Measurements from ENCODE around the gene CTSC. TPM values are rescaled to one million over a fixed set of nuclear protein-coding genes. Genes with fewer than 3 reads are reported as not detected.

The CTSC gene
- total and polyA plus RNA-seq, 9 of the 15 experiments (the other 6 are each of a cell fraction or from before 2014, with no cell fraction given): 113 to 403 (median 187) TPM

DNA sequence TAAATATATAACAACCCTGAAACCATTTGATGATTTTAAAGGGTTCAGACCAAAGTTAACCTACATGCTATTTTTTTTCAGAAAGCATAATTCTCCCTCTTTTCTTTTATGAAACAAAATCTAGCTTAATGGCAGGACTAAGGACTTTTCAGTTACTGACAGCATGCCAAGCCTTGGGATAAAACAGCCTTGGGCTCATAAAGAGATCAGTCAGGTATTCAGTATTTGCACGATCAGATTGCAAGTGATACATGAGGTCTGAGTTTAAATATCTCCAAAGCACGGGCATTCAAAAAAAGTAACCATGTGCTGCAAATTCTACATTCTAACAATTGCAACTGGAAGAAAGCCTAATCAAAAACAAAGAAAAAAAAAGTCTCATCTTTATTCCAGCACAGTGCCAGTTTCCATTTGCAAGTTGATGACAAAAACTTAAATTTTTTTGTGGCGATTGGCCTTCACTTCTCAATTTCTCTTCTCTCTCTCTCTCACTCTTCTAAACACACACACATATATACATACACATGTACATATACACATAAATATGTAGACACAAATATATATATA lies 60.1 kb downstream of the CTSC start (continued):
- TF ChIP-seq ETV6 (IDR thresholded peaks at IDR 0.05; ENCODE audit: borderline replicate concordance in 1 of 2, low read depth in 2 of 2, low read length in 1 of 2) (no peak), ETV6 (CRISPR knock-in tag; IDR thresholded peaks at IDR 0.05; ENCODE audit: borderline replicate concordance) (no peak), ZNF316 (IDR thresholded peaks at IDR 0.05) (no peak)

DNA sequence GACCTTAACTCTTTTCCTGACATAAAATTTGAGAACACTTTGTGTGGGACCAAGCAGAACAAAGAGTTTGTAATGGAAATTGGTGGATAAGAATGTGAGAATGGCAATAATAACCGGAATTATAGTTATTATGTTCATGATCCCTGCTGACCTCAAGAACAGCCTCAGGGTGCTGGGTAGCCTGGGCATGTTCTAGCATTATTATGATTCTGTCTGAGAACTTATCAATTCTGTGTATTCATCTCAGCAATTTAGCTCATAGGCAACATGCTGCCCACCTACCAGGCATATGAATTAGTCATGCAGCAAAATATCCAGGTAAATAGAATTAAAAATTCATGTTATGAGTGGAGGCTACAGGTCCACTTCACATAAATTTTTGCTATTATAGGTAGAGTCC lies 61.9 kb downstream of the CTSC start:
- no peak overlapping the region for H3K9ac ChIP-seq (ENCODE audit: insufficient read depth in 1 of 2, low read depth in 2 of 2, low read length in 2 of 2)
- no TSS peak for BruUV-seq (replicated peaks)
- ChIA-PET CTCF (ENCODE audit: low intra/inter-chr PET ratio) (no interaction called here), POLR2A (no interaction called here)
- H3K79me2 ChIP-seq (ENCODE audit: control insufficient read depth, insufficient read depth, low read length): no peaks in the 10 kb centered on the region
- no peak overlapping the region for H3K4me3 ChIP-seq
- no peaks in the 10 kb centered on the region for H3K27me3 ChIP-seq (ENCODE audit: control insufficient read depth in 2 of 2, insufficient read depth in 2 of 2, low read length in 2 of 2)
- peaks cover 6% of the 10 kb centered on the region for H3K36me3 ChIP-seq (ENCODE audit: control insufficient read depth, insufficient read depth, low read length)
- no peak overlapping the region for H3K4me2 ChIP-seq (ENCODE audit: insufficient read depth, low read length)
- 55% methylated on average over 1 of the region's 1 CpG for WGBS (ENCODE audit: insufficient coverage, low coverage, missing lambda C conversion rate)
- DNase-seq (ENCODE audit: extremely low read depth in 1 of 4, low spot score in 3 of 4) (no peak), FAIRE-seq (no peak), ATAC-seq (no peak)
- H3K9me1 ChIP-seq (ENCODE audit: control insufficient read depth, insufficient read depth, low read length): no peaks in the 10 kb centered on the region
- H4K20me1 ChIP-seq (replicated peaks; ENCODE audit: control insufficient read depth, insufficient read depth, low read length): no peaks in the 10 kb centered on the region
- in situ Hi-C loops (cut with MboI): no loop called here
- no peaks in the 10 kb centered on the region for H3K4me1 ChIP-seq (replicated peaks in 1 of 2; ENCODE audit: control insufficient read depth in 2 of 2, insufficient read depth in 2 of 2, low read length in 2 of 2)
- H2AFZ ChIP-seq (ENCODE audit: low read depth, low read length): no peak overlapping the region
- H3K9me3 ChIP-seq (replicated peaks; ENCODE audit: control insufficient read depth, insufficient read depth, low read depth, low read length): no peaks in the 10 kb centered on the region
- no peak overlapping the region for H3K27ac ChIP-seq (ENCODE audit: extremely low read depth, low read depth, low read length)
- intact Hi-C loops (cut with micrococcal nuclease): no loop called here
- TF ChIP-seq, protein P1, sequence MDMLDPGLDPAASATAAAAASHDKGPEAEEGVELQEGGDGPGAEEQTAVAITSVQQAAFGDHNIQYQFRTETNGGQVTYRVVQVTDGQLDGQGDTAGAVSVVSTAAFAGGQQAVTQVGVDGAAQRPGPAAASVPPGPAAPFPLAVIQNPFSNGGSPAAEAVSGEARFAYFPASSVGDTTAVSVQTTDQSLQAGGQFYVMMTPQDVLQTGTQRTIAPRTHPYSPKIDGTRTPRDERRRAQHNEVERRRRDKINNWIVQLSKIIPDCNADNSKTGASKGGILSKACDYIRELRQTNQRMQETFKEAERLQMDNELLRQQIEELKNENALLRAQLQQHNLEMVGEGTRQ (CRISPR knock-in tag; IDR thresholded peaks at IDR 0.05): no peak
- TF ChIP-seq ZBED1 (IDR thresholded peaks at IDR 0.05) (no peak), KAT2B (IDR thresholded peaks at IDR 0.05; ENCODE audit: low read depth, low read length) (no peak), MCM5 (IDR thresholded peaks at IDR 0.05; ENCODE audit: low read depth) (no peak), NCOA4 (IDR thresholded peaks at IDR 0.05; ENCODE audit: partially characterized antibody) (no peak), YY1 (IDR thresholded peaks at IDR 0.05; ENCODE audit: borderline replicate concordance in 1 of 3, control insufficient read depth in 1 of 3, extremely low read depth in 1 of 3, insufficient read depth in 3 of 3, insufficient read length in 1 of 3, insufficient replicate concordance in 2 of 3, low read depth in 1 of 3, low read length in 2 of 3) (no peak), MEF2D (tag; conservative IDR thresholded peaks at IDR 0.05; ENCODE audit: low read depth) (no peak), PURB (CRISPR knock-in tag; IDR thresholded peaks at IDR 0.05; ENCODE audit: low read depth) (no peak), GTF2F1 (IDR thresholded peaks at IDR 0.05; ENCODE audit: low read depth, low read length) (no peak)
- TF ChIP-seq, protein P2, sequence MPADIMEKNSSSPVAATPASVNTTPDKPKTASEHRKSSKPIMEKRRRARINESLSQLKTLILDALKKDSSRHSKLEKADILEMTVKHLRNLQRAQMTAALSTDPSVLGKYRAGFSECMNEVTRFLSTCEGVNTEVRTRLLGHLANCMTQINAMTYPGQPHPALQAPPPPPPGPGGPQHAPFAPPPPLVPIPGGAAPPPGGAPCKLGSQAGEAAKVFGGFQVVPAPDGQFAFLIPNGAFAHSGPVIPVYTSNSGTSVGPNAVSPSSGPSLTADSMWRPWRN (IDR thresholded peaks at IDR 0.05; ENCODE audit: low read depth): no peak
- TF ChIP-seq, protein P3, sequence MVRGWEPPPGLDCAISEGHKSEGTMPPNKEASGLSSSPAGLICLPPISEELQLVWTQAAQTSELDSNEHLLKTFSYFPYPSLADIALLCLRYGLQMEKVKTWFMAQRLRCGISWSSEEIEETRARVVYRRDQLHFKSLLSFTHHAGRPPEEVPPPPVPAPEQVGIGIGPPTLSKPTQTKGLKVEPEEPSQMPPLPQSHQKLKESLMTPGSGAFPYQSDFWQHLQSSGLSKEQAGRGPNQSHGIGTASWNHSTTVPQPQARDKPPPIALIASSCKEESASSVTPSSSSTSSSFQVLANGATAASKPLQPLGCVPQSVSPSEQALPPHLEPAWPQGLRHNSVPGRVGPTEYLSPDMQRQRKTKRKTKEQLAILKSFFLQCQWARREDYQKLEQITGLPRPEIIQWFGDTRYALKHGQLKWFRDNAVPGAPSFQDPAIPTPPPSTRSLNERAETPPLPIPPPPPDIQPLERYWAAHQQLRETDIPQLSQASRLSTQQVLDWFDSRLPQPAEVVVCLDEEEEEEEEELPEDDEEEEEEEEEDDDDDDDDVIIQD (CRISPR knock-in tag; IDR thresholded peaks at IDR 0.05): no peak
- TF ChIP-seq, protein P4, sequence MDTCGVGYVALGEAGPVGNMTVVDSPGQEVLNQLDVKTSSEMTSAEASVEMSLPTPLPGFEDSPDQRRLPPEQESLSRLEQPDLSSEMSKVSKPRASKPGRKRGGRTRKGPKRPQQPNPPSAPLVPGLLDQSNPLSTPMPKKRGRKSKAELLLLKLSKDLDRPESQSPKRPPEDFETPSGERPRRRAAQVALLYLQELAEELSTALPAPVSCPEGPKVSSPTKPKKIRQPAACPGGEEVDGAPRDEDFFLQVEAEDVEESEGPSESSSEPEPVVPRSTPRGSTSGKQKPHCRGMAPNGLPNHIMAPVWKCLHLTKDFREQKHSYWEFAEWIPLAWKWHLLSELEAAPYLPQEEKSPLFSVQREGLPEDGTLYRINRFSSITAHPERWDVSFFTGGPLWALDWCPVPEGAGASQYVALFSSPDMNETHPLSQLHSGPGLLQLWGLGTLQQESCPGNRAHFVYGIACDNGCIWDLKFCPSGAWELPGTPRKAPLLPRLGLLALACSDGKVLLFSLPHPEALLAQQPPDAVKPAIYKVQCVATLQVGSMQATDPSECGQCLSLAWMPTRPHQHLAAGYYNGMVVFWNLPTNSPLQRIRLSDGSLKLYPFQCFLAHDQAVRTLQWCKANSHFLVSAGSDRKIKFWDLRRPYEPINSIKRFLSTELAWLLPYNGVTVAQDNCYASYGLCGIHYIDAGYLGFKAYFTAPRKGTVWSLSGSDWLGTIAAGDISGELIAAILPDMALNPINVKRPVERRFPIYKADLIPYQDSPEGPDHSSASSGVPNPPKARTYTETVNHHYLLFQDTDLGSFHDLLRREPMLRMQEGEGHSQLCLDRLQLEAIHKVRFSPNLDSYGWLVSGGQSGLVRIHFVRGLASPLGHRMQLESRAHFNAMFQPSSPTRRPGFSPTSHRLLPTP (IDR thresholded peaks at IDR 0.05; ENCODE audit: borderline replicate concordance, extremely low read depth, insufficient read length): no peak

All from K562 (cell line).